ENCODE measurements around the gene NADSYN1.

GRCh38 chr11:71476926-71477640 is 24.1 kb downstream of the NADSYN1 start:
- no peak for TF ChIP-seq TCF7L2 (IDR thresholded peaks at IDR 0.05; ENCODE audit: borderline replicate concordance, extremely low read depth, insufficient read depth, insufficient read length)
- TF ChIP-seq, protein P1, sequence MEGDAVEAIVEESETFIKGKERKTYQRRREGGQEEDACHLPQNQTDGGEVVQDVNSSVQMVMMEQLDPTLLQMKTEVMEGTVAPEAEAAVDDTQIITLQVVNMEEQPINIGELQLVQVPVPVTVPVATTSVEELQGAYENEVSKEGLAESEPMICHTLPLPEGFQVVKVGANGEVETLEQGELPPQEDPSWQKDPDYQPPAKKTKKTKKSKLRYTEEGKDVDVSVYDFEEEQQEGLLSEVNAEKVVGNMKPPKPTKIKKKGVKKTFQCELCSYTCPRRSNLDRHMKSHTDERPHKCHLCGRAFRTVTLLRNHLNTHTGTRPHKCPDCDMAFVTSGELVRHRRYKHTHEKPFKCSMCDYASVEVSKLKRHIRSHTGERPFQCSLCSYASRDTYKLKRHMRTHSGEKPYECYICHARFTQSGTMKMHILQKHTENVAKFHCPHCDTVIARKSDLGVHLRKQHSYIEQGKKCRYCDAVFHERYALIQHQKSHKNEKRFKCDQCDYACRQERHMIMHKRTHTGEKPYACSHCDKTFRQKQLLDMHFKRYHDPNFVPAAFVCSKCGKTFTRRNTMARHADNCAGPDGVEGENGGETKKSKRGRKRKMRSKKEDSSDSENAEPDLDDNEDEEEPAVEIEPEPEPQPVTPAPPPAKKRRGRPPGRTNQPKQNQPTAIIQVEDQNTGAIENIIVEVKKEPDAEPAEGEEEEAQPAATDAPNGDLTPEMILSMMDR (IDR thresholded peaks at IDR 0.05 in 2 of 3, conservative IDR thresholded peaks at IDR 0.05 in 1 of 3; ENCODE audit: borderline replicate concordance in 1 of 3, insufficient read depth in 1 of 3, low read depth in 2 of 3, low read length in 2 of 3), result no peak
- TF ChIP-seq, protein P2, sequence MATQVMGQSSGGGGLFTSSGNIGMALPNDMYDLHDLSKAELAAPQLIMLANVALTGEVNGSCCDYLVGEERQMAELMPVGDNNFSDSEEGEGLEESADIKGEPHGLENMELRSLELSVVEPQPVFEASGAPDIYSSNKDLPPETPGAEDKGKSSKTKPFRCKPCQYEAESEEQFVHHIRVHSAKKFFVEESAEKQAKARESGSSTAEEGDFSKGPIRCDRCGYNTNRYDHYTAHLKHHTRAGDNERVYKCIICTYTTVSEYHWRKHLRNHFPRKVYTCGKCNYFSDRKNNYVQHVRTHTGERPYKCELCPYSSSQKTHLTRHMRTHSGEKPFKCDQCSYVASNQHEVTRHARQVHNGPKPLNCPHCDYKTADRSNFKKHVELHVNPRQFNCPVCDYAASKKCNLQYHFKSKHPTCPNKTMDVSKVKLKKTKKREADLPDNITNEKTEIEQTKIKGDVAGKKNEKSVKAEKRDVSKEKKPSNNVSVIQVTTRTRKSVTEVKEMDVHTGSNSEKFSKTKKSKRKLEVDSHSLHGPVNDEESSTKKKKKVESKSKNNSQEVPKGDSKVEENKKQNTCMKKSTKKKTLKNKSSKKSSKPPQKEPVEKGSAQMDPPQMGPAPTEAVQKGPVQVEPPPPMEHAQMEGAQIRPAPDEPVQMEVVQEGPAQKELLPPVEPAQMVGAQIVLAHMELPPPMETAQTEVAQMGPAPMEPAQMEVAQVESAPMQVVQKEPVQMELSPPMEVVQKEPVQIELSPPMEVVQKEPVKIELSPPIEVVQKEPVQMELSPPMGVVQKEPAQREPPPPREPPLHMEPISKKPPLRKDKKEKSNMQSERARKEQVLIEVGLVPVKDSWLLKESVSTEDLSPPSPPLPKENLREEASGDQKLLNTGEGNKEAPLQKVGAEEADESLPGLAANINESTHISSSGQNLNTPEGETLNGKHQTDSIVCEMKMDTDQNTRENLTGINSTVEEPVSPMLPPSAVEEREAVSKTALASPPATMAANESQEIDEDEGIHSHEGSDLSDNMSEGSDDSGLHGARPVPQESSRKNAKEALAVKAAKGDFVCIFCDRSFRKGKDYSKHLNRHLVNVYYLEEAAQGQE (IDR thresholded peaks at IDR 0.05; ENCODE audit: low read depth), result no peak
- TF ChIP-seq EZH2 (IDR thresholded peaks at IDR 0.05), result no peak
- TF ChIP-seq CEBPB (IDR thresholded peaks at IDR 0.05; ENCODE audit: low read depth), result no peak
- TF ChIP-seq, protein P3, sequence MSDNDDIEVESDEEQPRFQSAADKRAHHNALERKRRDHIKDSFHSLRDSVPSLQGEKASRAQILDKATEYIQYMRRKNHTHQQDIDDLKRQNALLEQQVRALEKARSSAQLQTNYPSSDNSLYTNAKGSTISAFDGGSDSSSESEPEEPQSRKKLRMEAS (IDR thresholded peaks at IDR 0.05), result no peak
- no peak for TF ChIP-seq SP1 (IDR thresholded peaks at IDR 0.05; ENCODE audit: low read depth)
- TF ChIP-seq POLR2A (IDR thresholded peaks at IDR 0.05; ENCODE audit: borderline replicate concordance, extremely low read depth, insufficient read depth, insufficient read length), result no peak

All from HCT116 (cell line).